ENCODE results near the gene MYH11.

- no peak for TF ChIP-seq POLR2AphosphoS5 (IDR thresholded peaks at IDR 0.05)
- no peak for TF ChIP-seq CTCF (IDR thresholded peaks at IDR 0.05)
Measured at GRCh38 chr16:15737140-15737644, 119.6 kb downstream of the MYH11 start.

Measured in prostate gland (tissue), 2 donors.